Hepatocyte (in vitro differentiated cells): Measurements from ENCODE around the gene GALNT7.

ENCODE experiments used
- EZH2 ChIP-seq: fragments of 200-600 bp; sonication (generic); IDR thresholded peaks from 2 replicates; pipeline ENCODE4 v1.6.1; 2016; ENCODE audit warnings: antibody characterized with exemption, mild to moderate bottlenecking, borderline replicate concordance
- TF ChIP-seq, protein P1 (sequence below): fragments of 200-600 bp; sonication (generic); IDR thresholded peaks from 2 replicates; pipeline ENCODE4 v1.5.1; 2016; ENCODE audit warnings: antibody characterized with exemption, mild to moderate bottlenecking; ENCODE audit not compliant: poor library complexity

- TF ChIP-seq, protein P1, sequence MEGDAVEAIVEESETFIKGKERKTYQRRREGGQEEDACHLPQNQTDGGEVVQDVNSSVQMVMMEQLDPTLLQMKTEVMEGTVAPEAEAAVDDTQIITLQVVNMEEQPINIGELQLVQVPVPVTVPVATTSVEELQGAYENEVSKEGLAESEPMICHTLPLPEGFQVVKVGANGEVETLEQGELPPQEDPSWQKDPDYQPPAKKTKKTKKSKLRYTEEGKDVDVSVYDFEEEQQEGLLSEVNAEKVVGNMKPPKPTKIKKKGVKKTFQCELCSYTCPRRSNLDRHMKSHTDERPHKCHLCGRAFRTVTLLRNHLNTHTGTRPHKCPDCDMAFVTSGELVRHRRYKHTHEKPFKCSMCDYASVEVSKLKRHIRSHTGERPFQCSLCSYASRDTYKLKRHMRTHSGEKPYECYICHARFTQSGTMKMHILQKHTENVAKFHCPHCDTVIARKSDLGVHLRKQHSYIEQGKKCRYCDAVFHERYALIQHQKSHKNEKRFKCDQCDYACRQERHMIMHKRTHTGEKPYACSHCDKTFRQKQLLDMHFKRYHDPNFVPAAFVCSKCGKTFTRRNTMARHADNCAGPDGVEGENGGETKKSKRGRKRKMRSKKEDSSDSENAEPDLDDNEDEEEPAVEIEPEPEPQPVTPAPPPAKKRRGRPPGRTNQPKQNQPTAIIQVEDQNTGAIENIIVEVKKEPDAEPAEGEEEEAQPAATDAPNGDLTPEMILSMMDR: no peak
- TF ChIP-seq EZH2: no peak
Measured at GRCh38 chr4:173328236-173328901, 159.8 kb downstream of the GALNT7 start.
